GM12878 (cell line): ENCODE results near the gene RNF169. TPM values are rescaled to one million over a fixed set of nuclear protein-coding genes. Genes with fewer than 3 reads are reported as not detected.

Experiments
- ATAC-seq: fragments of 200-7000 bp; cut with Tn5 transposase; 3 replicates; pipeline ENCODE4 v1.9.1; 2020; ENCODE audit warnings: mild to moderate bottlenecking, moderate library complexity
- BruUV-seq: library from RNA; stranded (reverse); fragments of 400-500 nt; replicated peaks from 2 replicates; lab custom pipeline; 2021; lab: Mats Ljungman, UMichigan
- CTCF ChIA-PET: fragments of 300-600 bp; sonication (Branson Sonifier 250); formaldehyde crosslinking; extraction: SDS; loops from one replicate; lab custom pipeline; 2021; ENCODE audit warnings: inconsistent platforms; lab: Yijun Ruan, JAX
- POLR2A ChIA-PET: fragments of 350-600 bp; formaldehyde crosslinking; extraction: SDS; loops from one replicate; lab custom pipeline; 2021; ENCODE audit warnings: inconsistent platforms; lab: Charles Lee
- RAD21 ChIA-PET: fragments of 300-600 bp; sonication (Branson Sonifier 250); formaldehyde crosslinking; loops from one replicate; lab custom pipeline; 2023; ENCODE audit warnings: antibody characterized with exemption; ENCODE audit not compliant: unreplicated experiment; lab: Charles Lee
- SMC1A ChIA-PET: fragments of 300-600 bp; sonication (Branson Sonifier 250); formaldehyde crosslinking; loops from one replicate; lab custom pipeline; 2023; ENCODE audit not compliant: unreplicated experiment, uncharacterized antibody; lab: Charles Lee
- DNase-seq: peaks from one replicate; pipeline ENCODE4 v3.0.0-alpha.2; 2011; ENCODE audit warnings: low read depth, low spot score
- FAIRE-seq: peaks from 3 replicates; lab custom pipeline; 2011; peaks lifted over from hg19 to GRCh38; lab: Jason Lieb, UNC
- H2AFZ ChIP-seq: 2 replicates; pipeline ENCODE4 v1.6.0; 2011; ENCODE audit warnings: low read depth, low read length, control low read depth; ENCODE audit not compliant: control insufficient read depth
- H3K27ac ChIP-seq: 2 replicates; pipeline ENCODE4 v1.5.1; 2011; ENCODE audit warnings: control low read depth; ENCODE audit not compliant: control insufficient read depth, insufficient read depth
- H3K27me3 ChIP-seq, 2 experiments: replicated peaks in 1 of 2; 2 replicates each; pipeline versions ENCODE4 v1.6.0 to v1.6.1; 2011; ENCODE audit warnings: low read length in 1 of 2; ENCODE audit not compliant: control insufficient read depth in 2 of 2, insufficient read depth in 2 of 2
- H3K36me3 ChIP-seq, 2 experiments: 2 replicates each; pipeline ENCODE4 v1.5.1; 2011; ENCODE audit warnings: low read length in 1 of 2; ENCODE audit not compliant: control insufficient read depth in 2 of 2, insufficient read depth in 2 of 2
- H3K4me1 ChIP-seq: 2 replicates; pipeline ENCODE4 v1.6.1; 2011; ENCODE audit warnings: mild to moderate bottlenecking, low read length, moderate library complexity, mixed read lengths; ENCODE audit not compliant: control insufficient read depth, insufficient read depth
- H3K4me2 ChIP-seq: 2 replicates; pipeline ENCODE4 v1.6.0; 2011; ENCODE audit warnings: control low read depth; ENCODE audit not compliant: control insufficient read depth, insufficient read depth
- H3K4me3 ChIP-seq: fragments of 200-600 bp; sonication (generic); 2 replicates; pipeline ENCODE4 v1.5.1; 2016
- H3K79me2 ChIP-seq: 2 replicates; pipeline ENCODE4 v1.6.0; 2011; ENCODE audit warnings: low read length; ENCODE audit not compliant: control insufficient read depth, insufficient read depth
- H3K9ac ChIP-seq: 2 replicates; pipeline ENCODE4 v1.8.0; 2011; ENCODE audit warnings: low read length, control low read depth, mixed read lengths; ENCODE audit not compliant: control insufficient read depth, insufficient read depth
- H3K9me3 ChIP-seq: replicated peaks from 3 replicates; pipeline ENCODE4 v1.5.1; 2011; ENCODE audit warnings: mild to moderate bottlenecking, low read length; ENCODE audit not compliant: control insufficient read depth, insufficient read depth
- H4K20me1 ChIP-seq: 2 replicates; pipeline ENCODE4 v1.6.0; 2011; ENCODE audit not compliant: control insufficient read depth, insufficient read depth
- BACH1 ChIP-seq: fragments of 450-650 bp; IDR thresholded peaks from 2 replicates; pipeline ENCODE4 v1.6.1; 2017; ENCODE audit warnings: mild to moderate bottlenecking, borderline replicate concordance
- EED ChIP-seq: sonication (generic); IDR thresholded peaks from 2 replicates; pipeline ENCODE4 v1.6.1; 2016; ENCODE audit warnings: antibody characterized with exemption, low read depth
- ETV6 ChIP-seq, 2 experiments: fragments of 450-650 bp in 1 of 2; IDR thresholded peaks in 1 of 2; conservative IDR thresholded peaks in 1 of 2; 2 replicates each; pipeline ENCODE4 v1.6.1; 2014; ENCODE audit warnings: antibody characterized with exemption in 1 of 2, borderline replicate concordance in 1 of 2, low read depth in 1 of 2, mild to moderate bottlenecking in 1 of 2, moderate library complexity in 1 of 2
- EZH2 ChIP-seq: IDR thresholded peaks from 2 replicates; pipeline ENCODE4 v1.6.1; 2012; ENCODE audit warnings: low read depth, mild to moderate bottlenecking, control low read depth, inconsistent platforms, low read length, borderline replicate concordance; ENCODE audit not compliant: control insufficient read depth
- FOXK2 ChIP-seq: fragments of 450-650 bp; IDR thresholded peaks from 2 replicates; pipeline ENCODE4 v1.6.1; 2017; ENCODE audit warnings: mild to moderate bottlenecking, moderate library complexity
- IKZF2 ChIP-seq, 2 experiments: fragments of 450-650 bp; IDR thresholded peaks; 2 replicates each; pipeline ENCODE4 v1.6.1; 2017; ENCODE audit warnings: mild to moderate bottlenecking in 2 of 2, moderate library complexity in 2 of 2
- JUNB ChIP-seq: IDR thresholded peaks from 2 replicates; pipeline ENCODE4 v1.6.1; 2016; ENCODE audit warnings: antibody characterized with exemption, mild to moderate bottlenecking
- RB1 ChIP-seq: fragments of 450-650 bp; formaldehyde crosslinking; IDR thresholded peaks from 2 replicates; pipeline ENCODE4 v1.6.1; 2017; ENCODE audit warnings: mild to moderate bottlenecking, borderline replicate concordance
- RUNX3 ChIP-seq: IDR thresholded peaks from 2 replicates; pipeline ENCODE4 v1.6.1; 2012; ENCODE audit warnings: low read length, inconsistent platforms
- SMAD1 ChIP-seq: fragments of 450-650 bp; IDR thresholded peaks from 2 replicates; pipeline ENCODE4 v1.6.1; 2018; ENCODE audit warnings: mild to moderate bottlenecking, low read depth; ENCODE audit not compliant: partially characterized antibody
- TCF3 ChIP-seq: IDR thresholded peaks from 2 replicates; pipeline ENCODE4 v1.6.1; 2012; ENCODE audit warnings: low read depth, mild to moderate bottlenecking, low read length, borderline replicate concordance; ENCODE audit not compliant: insufficient read depth
- WRNIP1 ChIP-seq: IDR thresholded peaks from 2 replicates; pipeline ENCODE4 v1.6.1; 2011; ENCODE audit warnings: low read depth, low read length, improper control_type of control experiment, borderline replicate concordance
- WGBS: methylation state at CpG from one replicate; pipeline ENCODE4 v1.1.6; 2016; ENCODE audit warnings: low lambda C conversion rate; ENCODE audit not compliant: insufficient replicate concordance, insufficient coverage; ENCODE audit errors: missing lambda C conversion rate; 5-methylcytosine and 5-hydroxymethylcytosine counted together
- in situ Hi-C: fragments of 300-500 bp; cut with MboI; formaldehyde crosslinking; loops from 9 replicates; pipeline ENCODE4 v1.14.3; 2018; ENCODE audit warnings: mixed read lengths
- intact Hi-C: fragments of 100-400 bp; cut with micrococcal nuclease; formaldehyde crosslinking; loops from one replicate; pipeline ENCODE4 v1.14.2; 2022; ENCODE audit not compliant: unreplicated experiment
- polyA plus RNA-seq, 11 experiments: library from polyadenylated mRNA; depleted of rRNA in 4 of 11; unstranded in 6 of 11; stranded (reverse) in 5 of 11; fragments of >200 nt; fragmentation: Nextera tagmentation in 4 of 11; fragmentation: Illumina TruSeq in 1 of 11; extraction: Ambion mirVana in 4 of 11; extraction: Trizol in 1 of 11; gene quantifications; 1 replicate in 1 of 11; 2 replicates in 10 of 11; pipeline versions ENCODE4 v1.2.1 to v1.2.3, GENCODE V29; 2011 to 2016; ENCODE audit warnings: inconsistent platforms in 2 of 11, missing spikeins in 2 of 11, low read depth in 1 of 11
- total RNA-seq, 4 experiments: library from RNA; depleted of rRNA in 3 of 4; stranded (reverse); fragments of >200 nt in 3 of 4; fragmentation: Illumina TruSeq in 1 of 4; extraction: Trizol in 1 of 4; gene quantifications; 2 replicates each; pipeline versions ENCODE4 v1.2.1 to v1.2.3, GENCODE V29; 2013 to 2021

RNF169 gene
- total and polyA plus RNA-seq, 10 of the 15 experiments (the other 5 are each of a cell fraction or from before 2014, with no cell fraction given) = 0.32 to 13.2 (median 6.4) TPM

DNA sequence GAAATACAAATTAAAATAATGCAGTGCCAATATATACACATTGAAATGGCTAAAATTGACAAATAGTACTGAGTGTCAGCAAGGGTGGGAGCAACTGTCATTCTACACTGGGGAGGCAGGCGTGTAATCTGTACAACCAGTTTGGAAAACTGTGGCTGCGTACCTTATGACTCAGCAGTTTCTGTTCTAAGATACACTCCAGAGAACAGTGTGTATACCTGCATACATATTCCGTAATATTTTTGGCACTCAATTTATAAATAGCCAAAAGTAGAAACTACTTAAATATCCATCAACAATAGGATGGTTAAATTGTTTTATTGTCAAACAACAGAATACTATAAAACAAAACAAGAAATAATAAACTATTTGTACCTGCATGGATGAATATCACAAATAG lies 57.6 kb downstream of the RNF169 start:
- SMC1A ChIA-PET = no interaction called here
- H3K4me2 ChIP-seq = no peak overlapping the region
- intact Hi-C loops = no loop called here
- RAD21 ChIA-PET = no interaction called here
- FAIRE-seq (no peak), ATAC-seq (peak; percentile 87), DNase-seq (no peak)
- no peaks in the 10 kb centered on the region for H3K27me3 ChIP-seq
- 81% methylated on average over 3 of the region's 3 CpGs for WGBS
- in situ Hi-C loops = no loop called here
- no peaks in the 10 kb centered on the region; the same call in 2 of the 3 replicates for H3K9me3 ChIP-seq
- CTCF ChIA-PET = no interaction called here
- no peaks in the 10 kb centered on the region for H4K20me1 ChIP-seq
- no peak overlapping the region for H3K27ac ChIP-seq
- 0 out of 2 replicates have a peak, but pooled peaks cover 3% of the 10 kb centered on the region for H3K4me1 ChIP-seq
- H3K79me2 ChIP-seq = no peaks in the 10 kb centered on the region; the same call in 1 of the 2 replicates
- H3K9ac ChIP-seq = no peak overlapping the region
- POLR2A ChIA-PET = no interaction called here
- no peaks in the 10 kb centered on the region; a peak in 1 of 4 replicates for H3K36me3 ChIP-seq
- H3K4me3 ChIP-seq = no peak overlapping the region
- no TSS peak for BruUV-seq
- TF ChIP-seq EZH2 (no peak), SMAD1 (no peak), BACH1 (peak; percentile 96), FOXK2 (no peak), ETV6 (conservative IDR thresholded peaks at IDR 0.05 in 1 of 2, IDR thresholded peaks at IDR 0.05 in 1 of 2; ENCODE audit: borderline replicate concordance in 1 of 2, low read depth in 1 of 2) (no peak), IKZF2 (IDR thresholded peaks at IDR 0.05) (peak; percentile 37 to 47; a peak in 2 of 4 replicates), EED (0 out of 2 replicates have a peak, but pooled peaks have one; percentile 32), RB1 (no peak), WRNIP1 (no peak), JUNB (peak; percentile 50), RUNX3 (peak; percentile 21; the same call in 1 of the 2 replicates), TCF3 (no peak)
- no peak overlapping the region for H2AFZ ChIP-seq
